Activated T-cell treated with anti-CD3 and anti-CD28 coated beads for 24 hours (primary cell): ENCODE measurements around the gene GPNMB.

Experiments used
- DNase-seq: peaks from one replicate; pipeline ENCODE4 v3.0.0-alpha.2; 2020; ENCODE audit warnings: low read depth

GPNMB gene

GRCh38 chr7:23272275-23272674 is 25.7 kb downstream of the GPNMB start:
- DNase-seq = no peak

- peak; percentile 85 for DNase-seq
These were observed 26.6 kb downstream of the GPNMB start for GRCh38 chr7:23273141-23273599.

GRCh38 chr7:23275912-23276311 is 29.3 kb downstream of the GPNMB start:
- DNase-seq = no peak

- no peak for DNase-seq
These were observed 29.8 kb downstream of the GPNMB start for GRCh38 chr7:23276376-23276775.

- no peak for DNase-seq
These were observed 30.4 kb downstream of the GPNMB start for GRCh38 chr7:23276947-23277346.

- peak; percentile 45 for DNase-seq
These were observed 30.9 kb downstream of the GPNMB start for GRCh38 chr7:23277359-23277989.

GRCh38 chr7:23279819-23280525 is 33.4 kb downstream of the GPNMB start:
- no peak for DNase-seq

GRCh38 chr7:23283086-23283485 is 36.5 kb downstream of the GPNMB start:
- DNase-seq = no peak

GRCh38 chr7:23284871-23285270 is 38.3 kb downstream of the GPNMB start:
- DNase-seq = no peak

GRCh38 chr7:23285657-23286646 is 39.4 kb downstream of the GPNMB start:
- no peak for DNase-seq

GRCh38 chr7:23287612-23288011 is 41.0 kb downstream of the GPNMB start:
- DNase-seq = no peak

- no peak for DNase-seq
These were observed 44.4 kb downstream of the GPNMB start for GRCh38 chr7:23290993-23291392.

GRCh38 chr7:23291957-23292560 is 45.5 kb downstream of the GPNMB start:
- DNase-seq = no peak

GRCh38 chr7:23292623-23293022 is 46.0 kb downstream of the GPNMB start:
- DNase-seq = no peak

GRCh38 chr7:23293500-23294073 is 47.0 kb downstream of the GPNMB start:
- DNase-seq = no peak

GRCh38 chr7:23294549-23295400 is 48.2 kb downstream of the GPNMB start:
- no peak for DNase-seq

GRCh38 chr7:23295401-23295697 is 48.8 kb downstream of the GPNMB start:
- DNase-seq = no peak

- DNase-seq = no peak
These were observed 51.7 kb downstream of the GPNMB start for GRCh38 chr7:23298141-23298881.

GRCh38 chr7:23298885-23299769 is 52.6 kb downstream of the GPNMB start, which contains the start of gene MALSU1:
MALSU1 (plus strand) TSS chr7:23299339; CDS start chr7:23299353, 14 bp downstream.
- peak; percentile 95 for DNase-seq
